Activated CD4-positive, alpha-beta T cell treated with anti-CD3 and anti-CD28 coated beads, Interleukin-2, amount 10 ng/mL, durations not matched to agents 24 days and 14 days (primary cell): ENCODE data around the gene TTC17. TPM values are rescaled to one million over a fixed set of nuclear protein-coding genes. Genes with fewer than 3 reads are reported as not detected.

Source experiments
- DNase-seq: peaks from one replicate; pipeline ENCODE4 v3.0.0; 2022
- H3K27ac Mint-ChIP-seq: one replicate; pipeline ENCODE4 v1.8.0; 2022; ENCODE audit warnings: mild to moderate bottlenecking, mixed read lengths
- H3K27me3 Mint-ChIP-seq: one replicate; pipeline ENCODE4 v1.8.0; 2022; ENCODE audit warnings: mixed read lengths
- H3K36me3 Mint-ChIP-seq: one replicate; pipeline ENCODE4 v1.8.0; 2022; ENCODE audit warnings: low read depth, mild to moderate bottlenecking, mixed read lengths
- H3K4me1 Mint-ChIP-seq: one replicate; pipeline ENCODE4 v1.8.0; 2021; ENCODE audit warnings: mixed read lengths
- H3K4me3 Mint-ChIP-seq: one replicate; pipeline ENCODE4 v1.8.0; 2022; ENCODE audit warnings: mild to moderate bottlenecking, moderate library complexity, mixed read lengths
- H3K9me3 Mint-ChIP-seq: one replicate; pipeline ENCODE4 v1.8.0; 2021; ENCODE audit warnings: mixed read lengths
- intact Hi-C: fragments of 100-400 bp; cut with micrococcal nuclease; formaldehyde crosslinking; loops from one replicate; pipeline ENCODE4 v1.15.1; 2023
- total RNA-seq: library from RNA; stranded (reverse); gene quantifications from 2 replicates; pipeline ENCODE4 v1.2.3, GENCODE V29; 2022

The TTC17 gene
- total RNA-seq, 1 donor from 2014 or later: 75.1 TPM

GRCh38 chr11:43507171-43507570 lies 148.5 kb downstream of the TTC17 start:
- Mint-ChIP-seq H3K4me1 (peaks cover 8% of the 10 kb centered on the region), H3K27me3 (no peaks in the 10 kb centered on the region), H3K36me3 (no peaks in the 10 kb centered on the region), H3K27ac (no peak overlapping the region), H3K4me3 (no peak overlapping the region), H3K9me3 (no peaks in the 10 kb centered on the region)
- intact Hi-C loops: no loop called here
- no peak for DNase-seq

- Mint-ChIP-seq H3K27ac (no peak overlapping the region), H3K4me1 (peaks cover 8% of the 10 kb centered on the region), H3K9me3 (peaks cover 7% of the 10 kb centered on the region), H3K36me3 (no peaks in the 10 kb centered on the region), H3K27me3 (no peaks in the 10 kb centered on the region), H3K4me3 (no peak overlapping the region)
- intact Hi-C loops: no loop called here
- DNase-seq: no peak
Observed at GRCh38 chr11:43508511-43508918, 149.8 kb downstream of the TTC17 start.

GRCh38 chr11:43511959-43512358 lies 153.2 kb downstream of the TTC17 start:
- Mint-ChIP-seq H3K4me3 (no peak overlapping the region), H3K9me3 (peaks cover 7% of the 10 kb centered on the region), H3K27me3 (no peaks in the 10 kb centered on the region), H3K27ac (no peak overlapping the region), H3K4me1 (peaks cover 8% of the 10 kb centered on the region), H3K36me3 (no peaks in the 10 kb centered on the region)
- DNase-seq: no peak
- intact Hi-C loops: no loop called here

GRCh38 chr11:43515090-43515489 lies 156.4 kb downstream of the TTC17 start:
- no peak overlapping the region for H3K4me3 Mint-ChIP-seq
- no peak overlapping the region for H3K27ac Mint-ChIP-seq
- no peak for DNase-seq
- intact Hi-C loops: no loop called here
- H3K9me3 Mint-ChIP-seq: peaks cover 8% of the 10 kb centered on the region
- no peaks in the 10 kb centered on the region for H3K27me3 Mint-ChIP-seq
- H3K4me1 Mint-ChIP-seq: no peaks in the 10 kb centered on the region
- no peaks in the 10 kb centered on the region for H3K36me3 Mint-ChIP-seq

GRCh38 chr11:43516316-43516850 lies 157.7 kb downstream of the TTC17 start:
- H3K4me1 Mint-ChIP-seq: no peaks in the 10 kb centered on the region
- H3K4me3 Mint-ChIP-seq: no peak overlapping the region
- no peak for DNase-seq
- intact Hi-C loops: no loop called here
- H3K27me3 Mint-ChIP-seq: no peaks in the 10 kb centered on the region
- H3K36me3 Mint-ChIP-seq: no peaks in the 10 kb centered on the region
- peaks cover 16% of the 10 kb centered on the region for H3K9me3 Mint-ChIP-seq
- no peak overlapping the region for H3K27ac Mint-ChIP-seq

GRCh38 chr11:43517518-43517917 lies 158.8 kb downstream of the TTC17 start:
- DNase-seq: no peak
- H3K4me1 Mint-ChIP-seq: no peaks in the 10 kb centered on the region
- H3K36me3 Mint-ChIP-seq: no peaks in the 10 kb centered on the region
- no peaks in the 10 kb centered on the region for H3K27me3 Mint-ChIP-seq
- no peak overlapping the region for H3K27ac Mint-ChIP-seq
- no peak overlapping the region for H3K4me3 Mint-ChIP-seq
- peaks cover 13% of the 10 kb centered on the region for H3K9me3 Mint-ChIP-seq
- intact Hi-C loops: no loop called here

- H3K36me3 Mint-ChIP-seq: no peaks in the 10 kb centered on the region
- DNase-seq: no peak
- intact Hi-C loops: no loop called here
- H3K9me3 Mint-ChIP-seq: peaks cover 9% of the 10 kb centered on the region
- no peak overlapping the region for H3K27ac Mint-ChIP-seq
- H3K27me3 Mint-ChIP-seq: no peaks in the 10 kb centered on the region
- H3K4me3 Mint-ChIP-seq: no peak overlapping the region
- H3K4me1 Mint-ChIP-seq: no peaks in the 10 kb centered on the region
Observed at GRCh38 chr11:43518408-43519160, 159.9 kb downstream of the TTC17 start.

GRCh38 chr11:43521471-43521870 lies 162.8 kb downstream of the TTC17 start:
- intact Hi-C loops: no loop called here
- H3K27ac Mint-ChIP-seq: no peak overlapping the region
- H3K4me1 Mint-ChIP-seq: no peaks in the 10 kb centered on the region
- DNase-seq: no peak
- H3K27me3 Mint-ChIP-seq: no peaks in the 10 kb centered on the region
- H3K36me3 Mint-ChIP-seq: no peaks in the 10 kb centered on the region
- no peak overlapping the region for H3K4me3 Mint-ChIP-seq
- peaks cover 9% of the 10 kb centered on the region for H3K9me3 Mint-ChIP-seq

GRCh38 chr11:43523632-43524031 lies 164.9 kb downstream of the TTC17 start:
- Mint-ChIP-seq H3K4me1 (no peaks in the 10 kb centered on the region), H3K9me3 (peaks cover 9% of the 10 kb centered on the region), H3K27me3 (no peaks in the 10 kb centered on the region), H3K27ac (no peak overlapping the region), H3K36me3 (no peaks in the 10 kb centered on the region), H3K4me3 (no peak overlapping the region)
- no peak for DNase-seq
- intact Hi-C loops: no loop called here

- Mint-ChIP-seq H3K36me3 (no peaks in the 10 kb centered on the region), H3K27me3 (peaks cover 11% of the 10 kb centered on the region), H3K27ac (no peak overlapping the region), H3K9me3 (no peaks in the 10 kb centered on the region), H3K4me1 (no peaks in the 10 kb centered on the region), H3K4me3 (no peak overlapping the region)
- intact Hi-C loops: no loop called here
- DNase-seq: no peak
Observed at GRCh38 chr11:43532041-43532440, 173.3 kb downstream of the TTC17 start.

- intact Hi-C loops: no loop called here
- Mint-ChIP-seq H3K9me3 (no peaks in the 10 kb centered on the region), H3K4me3 (no peak overlapping the region), H3K27me3 (peaks cover 19% of the 10 kb centered on the region), H3K4me1 (no peaks in the 10 kb centered on the region), H3K36me3 (no peaks in the 10 kb centered on the region), H3K27ac (no peak overlapping the region)
- DNase-seq: no peak
Observed at GRCh38 chr11:43537833-43538615, 179.3 kb downstream of the TTC17 start.

GRCh38 chr11:43541993-43542392 lies 183.3 kb downstream of the TTC17 start:
- H3K4me1 Mint-ChIP-seq: no peaks in the 10 kb centered on the region
- DNase-seq: no peak
- H3K27me3 Mint-ChIP-seq: peaks cover 19% of the 10 kb centered on the region
- no peaks in the 10 kb centered on the region for H3K9me3 Mint-ChIP-seq
- no peaks in the 10 kb centered on the region for H3K36me3 Mint-ChIP-seq
- intact Hi-C loops: no loop called here
- no peak overlapping the region for H3K27ac Mint-ChIP-seq
- H3K4me3 Mint-ChIP-seq: no peak overlapping the region

GRCh38 chr11:43542750-43543712 lies 184.3 kb downstream of the TTC17 start:
- no peak overlapping the region for H3K4me3 Mint-ChIP-seq
- intact Hi-C loops: no loop called here
- no peak overlapping the region for H3K27ac Mint-ChIP-seq
- no peak for DNase-seq
- H3K9me3 Mint-ChIP-seq: no peaks in the 10 kb centered on the region
- H3K4me1 Mint-ChIP-seq: no peaks in the 10 kb centered on the region
- no peaks in the 10 kb centered on the region for H3K36me3 Mint-ChIP-seq
- peaks cover 17% of the 10 kb centered on the region for H3K27me3 Mint-ChIP-seq
